Esophagus squamous epithelium (tissue), 5 donors: ENCODE measurements around the gene ANKRD44. TPM values are rescaled to one million over a fixed set of nuclear protein-coding genes. Genes with fewer than 3 reads are reported as not detected.

ENCODE experiments used
- DNase-seq: peaks from one replicate; lab custom pipeline; 2025; lab: John Stamatoyannopoulos, UW
- H3K27ac ChIP-seq, 4 donors: fragments of 200-600 bp; sonication (generic); one replicate each; pipeline ENCODE4 v1.5.1; 2016 to 2019; ENCODE audit warnings: mild to moderate bottlenecking in 1 of 4
- H3K27me3 ChIP-seq, 4 donors: fragments of 200-600 bp; sonication (generic); 1 replicate in 3 of 4; 2 replicates in 1 of 4; pipeline versions ENCODE4 v1.5.1 to v1.6.0; 2017 to 2021; ENCODE audit warnings: antibody characterized with exemption in 1 of 4
- H3K36me3 ChIP-seq, 3 donors: fragments of 200-600 bp; sonication (generic); one replicate each; pipeline ENCODE4 v1.5.1; 2016 to 2019
- H3K4me1 ChIP-seq, 3 donors: fragments of 200-600 bp; sonication (generic); one replicate each; pipeline ENCODE4 v1.5.1; 2017 to 2019
- H3K4me3 ChIP-seq, 4 donors: fragments of 200-600 bp; sonication (generic); 1 replicate in 3 of 4; 2 replicates in 1 of 4; pipeline ENCODE4 v1.5.1; 2016 to 2019; ENCODE audit warnings: mild to moderate bottlenecking in 2 of 4, moderate library complexity in 1 of 4
- H3K9me3 ChIP-seq, 3 donors: fragments of 200-600 bp; sonication (generic); one replicate each; pipeline ENCODE4 v1.5.1; 2016 to 2019
- POLR2A ChIP-seq, 4 donors: fragments of 450-650 bp; IDR thresholded peaks; one replicate each; pipeline ENCODE4 v1.6.1; 2017; ENCODE audit warnings: antibody characterized with exemption in 4 of 4, mild to moderate bottlenecking in 4 of 4, moderate library complexity in 3 of 4
- WGBS, 2 donors: methylation state at CpG; one replicate each; pipeline ENCODE4 v1.1.5; 2018; 5-methylcytosine and 5-hydroxymethylcytosine counted together
- intact Hi-C: fragments of 100-400 bp; cut with DNase I; formaldehyde crosslinking; loops from one replicate; pipeline ENCODE4 v1.15.0; 2022
- total RNA-seq, 4 donors: library from RNA; depleted of rRNA; stranded (reverse); fragments of >200 nt; gene quantifications; one replicate each; pipeline ENCODE4 v1.1.0, GENCODE V29; 2016
- TF ChIP-seq, protein P1 (sequence below), 6 experiments: fragments of 450-650 bp in 4 of 6; fragments of 200-600 bp in 2 of 6; sonication (generic) in 2 of 6; IDR thresholded peaks; one replicate each; pipeline ENCODE4 v1.5.1; 2016 to 2019; ENCODE audit warnings: antibody characterized with exemption in 6 of 6, mild to moderate bottlenecking in 4 of 6, moderate library complexity in 4 of 6
- donor health status: DM: yes; HTN: yes; CAD: no.

The ANKRD44 gene
- total RNA-seq, 4 donors from 2014 or later: 4.5 to 54.0 (median 11.4) TPM

DNA sequence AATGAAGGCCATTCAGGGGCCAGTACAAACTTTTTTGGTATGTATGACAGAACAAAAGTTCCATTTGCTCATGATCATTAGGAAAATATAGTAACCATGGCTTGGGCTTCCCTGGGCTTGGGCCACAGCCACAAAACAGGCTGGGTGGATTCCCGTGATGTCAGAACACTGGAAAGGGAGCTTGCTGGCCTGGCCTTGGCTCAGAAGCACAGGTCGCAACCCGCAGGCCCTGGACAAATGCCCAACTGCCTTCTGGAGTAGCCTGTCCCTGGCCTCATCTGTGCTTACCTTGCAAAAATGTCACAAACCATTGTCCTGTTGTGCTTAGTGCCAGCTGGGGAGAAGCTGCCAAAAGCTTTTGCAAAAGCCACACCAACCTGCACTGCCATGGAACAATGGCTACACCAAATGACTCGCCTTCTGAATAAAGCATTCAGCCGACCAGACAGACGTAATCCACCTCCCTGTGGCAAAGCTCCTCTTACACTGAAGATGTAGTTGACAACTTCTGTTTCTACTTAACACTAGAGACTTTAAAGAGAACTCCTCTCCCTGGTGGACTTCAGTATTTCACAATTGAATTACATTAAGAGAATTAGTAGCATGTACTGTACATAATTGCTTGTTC is 125.5 kb downstream of the ANKRD44 start:
- no peaks in the 10 kb centered on the region for H3K9me3 ChIP-seq
- H3K36me3 ChIP-seq: no peaks in the 10 kb centered on the region
- H3K4me1 ChIP-seq: peaks cover 0 to 50% (median 4%) of the 10 kb centered on the region in 3 donors
- H3K27ac ChIP-seq: peak overlapping the region in 2 of 4 donors; percentile 13 to 33
- TF ChIP-seq, protein P1, sequence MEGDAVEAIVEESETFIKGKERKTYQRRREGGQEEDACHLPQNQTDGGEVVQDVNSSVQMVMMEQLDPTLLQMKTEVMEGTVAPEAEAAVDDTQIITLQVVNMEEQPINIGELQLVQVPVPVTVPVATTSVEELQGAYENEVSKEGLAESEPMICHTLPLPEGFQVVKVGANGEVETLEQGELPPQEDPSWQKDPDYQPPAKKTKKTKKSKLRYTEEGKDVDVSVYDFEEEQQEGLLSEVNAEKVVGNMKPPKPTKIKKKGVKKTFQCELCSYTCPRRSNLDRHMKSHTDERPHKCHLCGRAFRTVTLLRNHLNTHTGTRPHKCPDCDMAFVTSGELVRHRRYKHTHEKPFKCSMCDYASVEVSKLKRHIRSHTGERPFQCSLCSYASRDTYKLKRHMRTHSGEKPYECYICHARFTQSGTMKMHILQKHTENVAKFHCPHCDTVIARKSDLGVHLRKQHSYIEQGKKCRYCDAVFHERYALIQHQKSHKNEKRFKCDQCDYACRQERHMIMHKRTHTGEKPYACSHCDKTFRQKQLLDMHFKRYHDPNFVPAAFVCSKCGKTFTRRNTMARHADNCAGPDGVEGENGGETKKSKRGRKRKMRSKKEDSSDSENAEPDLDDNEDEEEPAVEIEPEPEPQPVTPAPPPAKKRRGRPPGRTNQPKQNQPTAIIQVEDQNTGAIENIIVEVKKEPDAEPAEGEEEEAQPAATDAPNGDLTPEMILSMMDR (IDR thresholded peaks at IDR 0.05): no peak
- no peak for TF ChIP-seq POLR2A (IDR thresholded peaks at IDR 0.05)
- H3K4me3 ChIP-seq: no peak overlapping the region
- H3K27me3 ChIP-seq: no peaks in the 10 kb centered on the region
- DNase-seq: no peak
- intact Hi-C loops: loop anchor here (5.0 to 10.0 kb wide), 2 partner anchors 127 to 190 kb away; partner anchors contain the start of gene ANKRD44
- WGBS, 2 donors: 34 to 71% methylated on average over 3 of the region's 6 CpGs

DNA sequence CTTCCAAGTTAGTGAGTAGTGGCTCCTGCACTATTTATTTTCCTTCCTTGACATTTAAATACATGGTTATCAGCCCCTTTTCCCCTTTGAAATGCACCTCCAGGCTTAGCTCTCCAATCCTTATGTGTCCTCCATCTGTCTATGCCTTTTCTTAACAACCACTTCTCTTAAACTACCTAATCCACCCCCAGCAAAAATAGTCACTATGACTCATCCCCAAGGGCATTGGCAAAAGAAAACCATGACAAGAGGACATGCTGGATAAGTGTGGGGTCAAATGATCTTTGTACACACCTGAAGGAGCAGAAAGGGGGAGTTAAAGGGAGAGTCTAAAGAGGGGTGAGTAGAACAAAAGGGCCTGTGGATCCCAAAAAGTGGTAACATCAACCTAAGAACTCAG is 127.2 kb downstream of the ANKRD44 start:
- H3K9me3 ChIP-seq: no peaks in the 10 kb centered on the region
- H3K4me3 ChIP-seq: no peak overlapping the region
- peaks cover 0 to 47% (median 4%) of the 10 kb centered on the region in 3 donors for H3K4me1 ChIP-seq
- no peak overlapping the region for H3K27ac ChIP-seq
- DNase-seq: no peak
- H3K36me3 ChIP-seq: no peaks in the 10 kb centered on the region
- intact Hi-C loops: loop anchor here (10.0 kb wide), 1 partner anchor 191 kb away; no protein-coding TSS in a partner anchor
- no peak for TF ChIP-seq POLR2A (IDR thresholded peaks at IDR 0.05)
- TF ChIP-seq, protein P1 (IDR thresholded peaks at IDR 0.05): no peak
- H3K27me3 ChIP-seq: no peaks in the 10 kb centered on the region

DNA sequence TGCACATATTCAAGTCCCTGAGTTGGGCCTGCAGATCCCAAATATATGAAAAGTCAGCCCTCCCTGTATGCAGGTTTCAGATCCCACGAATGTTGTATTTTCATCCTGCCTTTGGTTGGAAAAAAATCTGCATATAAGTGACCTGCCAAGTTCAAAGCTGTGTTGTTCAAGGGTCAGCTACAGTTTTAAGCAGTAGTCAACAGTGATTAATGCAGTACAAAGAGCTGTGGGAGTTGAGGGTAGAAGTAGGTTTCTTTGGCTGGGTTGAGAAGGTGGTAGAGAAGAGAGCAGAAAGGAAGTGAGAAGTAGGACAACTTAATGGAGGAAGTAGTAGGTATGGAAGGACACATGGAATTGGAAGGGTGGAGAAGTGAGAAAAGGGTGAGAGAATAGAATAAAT is 127.9 kb downstream of the ANKRD44 start:
- no peak overlapping the region for H3K4me3 ChIP-seq
- WGBS, 2 donors: 78 to 88% methylated on average over 1 of the region's 1 CpG
- intact Hi-C loops: loop anchor here (10.0 kb wide), 1 partner anchor 192 kb away; no protein-coding TSS in a partner anchor
- H3K4me1 ChIP-seq: peaks cover 0 to 47% (median 4%) of the 10 kb centered on the region in 3 donors
- no peak overlapping the region for H3K27ac ChIP-seq
- H3K27me3 ChIP-seq: no peaks in the 10 kb centered on the region
- DNase-seq: no peak
- TF ChIP-seq POLR2A (IDR thresholded peaks at IDR 0.05): no peak
- TF ChIP-seq, protein P1 (IDR thresholded peaks at IDR 0.05): no peak
- no peaks in the 10 kb centered on the region for H3K9me3 ChIP-seq
- no peaks in the 10 kb centered on the region for H3K36me3 ChIP-seq

DNA sequence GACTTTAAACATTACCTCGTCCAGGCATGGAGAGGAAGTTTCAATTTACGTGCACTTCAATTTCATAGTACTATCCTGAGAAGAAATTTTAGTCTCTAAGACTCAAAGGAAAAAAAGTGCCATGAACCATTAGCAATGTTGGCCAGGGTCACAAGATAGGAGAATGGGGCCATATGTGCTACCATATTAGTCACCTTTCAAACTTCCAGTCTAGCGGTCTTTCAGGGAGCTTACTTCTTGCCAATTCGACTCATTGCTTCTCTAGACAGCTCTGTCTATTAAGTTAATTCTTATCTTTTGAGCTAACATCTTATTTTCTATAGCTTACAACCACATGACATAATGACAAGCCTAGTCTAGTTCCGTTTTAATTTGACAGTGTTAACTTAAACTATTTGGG is 129.1 kb downstream of the ANKRD44 start:
- 68 to 72% methylated on average over 5 of the region's 5 CpGs for WGBS, 2 donors
- Histone ChIP-seq H3K36me3 (no peaks in the 10 kb centered on the region), H3K4me1 (peaks cover 0 to 39% (median 4%) of the 10 kb centered on the region in 3 donors), H3K27me3 (no peaks in the 10 kb centered on the region), H3K4me3 (no peak overlapping the region), H3K9me3 (no peaks in the 10 kb centered on the region), H3K27ac (no peak overlapping the region)
- TF ChIP-seq, protein P1 (IDR thresholded peaks at IDR 0.05): no peak
- TF ChIP-seq POLR2A (IDR thresholded peaks at IDR 0.05): no peak
- intact Hi-C loops: loop anchor here (10.0 kb wide), 1 partner anchor 193 kb away; no protein-coding TSS in a partner anchor
- no peak for DNase-seq

DNA sequence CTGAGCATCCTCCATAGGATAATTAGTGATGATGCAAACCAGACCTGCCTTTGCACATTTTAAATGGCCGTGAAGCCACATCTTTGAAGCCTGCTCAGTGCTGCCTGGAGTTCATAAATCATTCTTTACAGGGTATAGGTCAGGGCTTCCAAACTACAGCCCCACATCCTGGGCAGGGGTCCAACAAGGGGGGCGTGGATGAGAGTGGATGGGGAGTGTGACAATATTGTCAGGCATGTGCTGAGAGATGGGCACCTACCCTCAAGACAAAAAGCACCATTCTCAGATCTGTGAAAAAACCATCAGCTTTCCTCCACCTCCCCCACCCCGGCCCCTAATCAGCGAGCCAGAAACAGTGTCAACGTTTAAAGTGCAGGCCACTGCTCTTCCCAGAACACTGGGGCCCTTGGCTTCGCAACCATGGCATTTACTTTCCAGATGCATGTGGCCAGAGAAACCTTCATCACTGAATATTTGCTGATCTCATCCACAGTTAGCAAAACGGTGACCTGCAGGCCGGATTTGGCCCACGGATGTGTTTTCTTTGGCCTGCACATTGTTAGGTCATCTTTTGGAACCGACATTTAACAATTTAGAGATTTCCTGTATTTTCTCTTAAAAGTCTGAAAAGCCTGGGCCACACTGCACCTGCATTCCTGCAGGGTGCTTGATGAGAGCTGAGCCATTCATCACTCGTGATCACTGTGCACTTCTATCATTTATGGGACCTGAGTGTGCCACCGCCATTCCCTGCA is 130.7 kb downstream of the ANKRD44 start:
- Histone ChIP-seq H3K36me3 (no peaks in the 10 kb centered on the region), H3K4me3 (no peak overlapping the region), H3K27ac (no peak overlapping the region), H3K9me3 (no peaks in the 10 kb centered on the region), H3K27me3 (no peaks in the 10 kb centered on the region), H3K4me1 (peaks cover 0 to 31% (median 1%) of the 10 kb centered on the region in 3 donors)
- TF ChIP-seq, protein P1 (IDR thresholded peaks at IDR 0.05): no peak
- no peak for TF ChIP-seq POLR2A (IDR thresholded peaks at IDR 0.05)
- DNase-seq: no peak
- WGBS, 2 donors: 67 to 71% methylated on average over 10 to 12 of the region's 12 CpGs
- intact Hi-C loops: loop anchor here (10.0 kb wide), 1 partner anchor 195 kb away; no protein-coding TSS in a partner anchor
